Activated CD4-positive, alpha-beta memory T cell treated with anti-CD3 and anti-CD28 coated beads for 36 hours (primary cell): ENCODE results near the gene TEX29. TPM values are rescaled to one million over a fixed set of nuclear protein-coding genes. Genes with fewer than 3 reads are reported as not detected.

Source experiments
- CTCF ChIA-PET: fragments of 350-600 bp; sonication (Branson Sonifier 250); formaldehyde crosslinking; loops from one replicate; lab custom pipeline; 2021; ENCODE audit warnings: antibody characterized with exemption, inconsistent platforms; lab: Charles Lee
- POLR2A ChIA-PET: fragments of 350-600 bp; sonication (Branson Sonifier 250); formaldehyde crosslinking; loops from one replicate; lab custom pipeline; 2021; ENCODE audit warnings: antibody characterized with exemption; lab: Charles Lee
- DNase-seq: peaks from one replicate; pipeline ENCODE4 v3.0.0-alpha.2; 2020
- H3K27ac Mint-ChIP-seq: one replicate; pipeline ENCODE4 v1.8.0; 2021; ENCODE audit warnings: mixed read lengths
- H3K27me3 Mint-ChIP-seq: one replicate; pipeline ENCODE4 v1.8.0; 2021; ENCODE audit warnings: mixed read lengths
- H3K36me3 Mint-ChIP-seq: one replicate; pipeline ENCODE4 v1.8.0; 2021; ENCODE audit warnings: mixed read lengths
- H3K4me1 Mint-ChIP-seq: one replicate; pipeline ENCODE4 v1.8.0; 2021; ENCODE audit warnings: low read depth, mixed read lengths
- H3K4me3 Mint-ChIP-seq: one replicate; pipeline ENCODE4 v1.8.0; 2021; ENCODE audit warnings: mild to moderate bottlenecking, mixed read lengths
- H3K9me3 Mint-ChIP-seq: one replicate; pipeline ENCODE4 v1.8.0; 2021; ENCODE audit warnings: mixed read lengths
- intact Hi-C: fragments of 100-400 bp; cut with micrococcal nuclease; formaldehyde crosslinking; loops from one replicate; pipeline ENCODE4 v1.15.1; 2023
- total RNA-seq, 2 experiments: library from RNA; stranded (reverse); gene quantifications; one replicate each; pipeline ENCODE4 v1.2.3, GENCODE V29; 2021

Gene TEX29
- total RNA-seq, 2 experiments from 2014 or later, result 0.39 to 0.43 TPM

- no peak for DNase-seq
- CTCF ChIA-PET, result no interaction called here
- intact Hi-C loops, result no loop called here
- H3K4me3 Mint-ChIP-seq, result no peak overlapping the region
- POLR2A ChIA-PET, result no interaction called here
- H3K4me1 Mint-ChIP-seq, result no peaks in the 10 kb centered on the region
- H3K9me3 Mint-ChIP-seq, result no peaks in the 10 kb centered on the region
- no peaks in the 10 kb centered on the region for H3K27me3 Mint-ChIP-seq
- H3K36me3 Mint-ChIP-seq, result peaks cover 5% of the 10 kb centered on the region
- H3K27ac Mint-ChIP-seq, result no peak overlapping the region
Observed at GRCh38 chr13:111339366-111340143, 19.1 kb downstream of the TEX29 start.

- Mint-ChIP-seq H3K4me3 (no peak overlapping the region), H3K27me3 (no peaks in the 10 kb centered on the region), H3K36me3 (peaks cover 2% of the 10 kb centered on the region), H3K4me1 (no peaks in the 10 kb centered on the region), H3K9me3 (no peaks in the 10 kb centered on the region), H3K27ac (no peak overlapping the region)
- ChIA-PET POLR2A (no interaction called here), CTCF (no interaction called here)
- intact Hi-C loops, result no loop called here
- DNase-seq, result no peak
Observed at GRCh38 chr13:111341886-111342285, 21.4 kb downstream of the TEX29 start.

- POLR2A ChIA-PET, result no interaction called here
- Mint-ChIP-seq H3K4me1 (no peaks in the 10 kb centered on the region), H3K27ac (no peak overlapping the region), H3K27me3 (no peaks in the 10 kb centered on the region), H3K9me3 (no peaks in the 10 kb centered on the region), H3K36me3 (no peaks in the 10 kb centered on the region), H3K4me3 (no peak overlapping the region)
- intact Hi-C loops, result no loop called here
- no peak for DNase-seq
- CTCF ChIA-PET, result no interaction called here
Observed at GRCh38 chr13:111342721-111343120, 22.3 kb downstream of the TEX29 start.

GRCh38 chr13:111343186-111343805 lies 22.9 kb downstream of the TEX29 start:
- no peaks in the 10 kb centered on the region for H3K27me3 Mint-ChIP-seq
- H3K4me3 Mint-ChIP-seq, result no peak overlapping the region
- POLR2A ChIA-PET, result no interaction called here
- H3K36me3 Mint-ChIP-seq, result no peaks in the 10 kb centered on the region
- DNase-seq, result no peak
- H3K27ac Mint-ChIP-seq, result no peak overlapping the region
- intact Hi-C loops, result no loop called here
- CTCF ChIA-PET, result no interaction called here
- H3K9me3 Mint-ChIP-seq, result no peaks in the 10 kb centered on the region
- H3K4me1 Mint-ChIP-seq, result no peaks in the 10 kb centered on the region

- Mint-ChIP-seq H3K36me3 (peaks cover 2% of the 10 kb centered on the region), H3K27ac (no peak overlapping the region), H3K9me3 (no peaks in the 10 kb centered on the region), H3K27me3 (no peaks in the 10 kb centered on the region), H3K4me1 (no peaks in the 10 kb centered on the region), H3K4me3 (no peak overlapping the region)
- DNase-seq, result no peak
- intact Hi-C loops, result no loop called here
- ChIA-PET POLR2A (no interaction called here), CTCF (no interaction called here)
Observed at GRCh38 chr13:111344471-111345191, 24.2 kb downstream of the TEX29 start.

- POLR2A ChIA-PET, result no interaction called here
- Mint-ChIP-seq H3K4me3 (no peak overlapping the region), H3K27me3 (no peaks in the 10 kb centered on the region), H3K9me3 (no peaks in the 10 kb centered on the region), H3K36me3 (peaks cover 2% of the 10 kb centered on the region), H3K4me1 (no peaks in the 10 kb centered on the region), H3K27ac (no peak overlapping the region)
- intact Hi-C loops, result no loop called here
- CTCF ChIA-PET, result no interaction called here
- no peak for DNase-seq
Observed at GRCh38 chr13:111345682-111346081, 25.2 kb downstream of the TEX29 start.

GRCh38 chr13:111346101-111346680 lies 25.7 kb downstream of the TEX29 start:
- H3K36me3 Mint-ChIP-seq, result peaks cover 2% of the 10 kb centered on the region
- no peak overlapping the region for H3K27ac Mint-ChIP-seq
- no peak overlapping the region for H3K4me3 Mint-ChIP-seq
- H3K9me3 Mint-ChIP-seq, result no peaks in the 10 kb centered on the region
- DNase-seq, result no peak
- ChIA-PET CTCF (no interaction called here), POLR2A (no interaction called here)
- H3K4me1 Mint-ChIP-seq, result no peaks in the 10 kb centered on the region
- intact Hi-C loops, result no loop called here
- no peaks in the 10 kb centered on the region for H3K27me3 Mint-ChIP-seq

GRCh38 chr13:111347438-111347837 lies 27.0 kb downstream of the TEX29 start:
- H3K36me3 Mint-ChIP-seq, result peaks cover 2% of the 10 kb centered on the region
- CTCF ChIA-PET, result no interaction called here
- POLR2A ChIA-PET, result no interaction called here

GRCh38 chr13:111353508-111353907 lies 33.1 kb downstream of the TEX29 start:
- H3K4me3 Mint-ChIP-seq, result no peak overlapping the region
- ChIA-PET POLR2A (no interaction called here), CTCF (no interaction called here)
- H3K4me1 Mint-ChIP-seq, result no peaks in the 10 kb centered on the region
- intact Hi-C loops, result no loop called here
- peaks cover 3% of the 10 kb centered on the region for H3K27me3 Mint-ChIP-seq
- no peak overlapping the region for H3K27ac Mint-ChIP-seq
- H3K36me3 Mint-ChIP-seq, result peaks cover 2% of the 10 kb centered on the region
- DNase-seq, result no peak
- no peaks in the 10 kb centered on the region for H3K9me3 Mint-ChIP-seq

More at GRCh38 chr13:111347438-111347837, 27.0 kb downstream of the TEX29 start:
- Mint-ChIP-seq H3K4me3 (no peak overlapping the region), H3K27ac (no peak overlapping the region), H3K27me3 (no peaks in the 10 kb centered on the region), H3K4me1 (no peaks in the 10 kb centered on the region), H3K9me3 (no peaks in the 10 kb centered on the region)
- no peak for DNase-seq
- intact Hi-C loops, result no loop called here

GRCh38 chr13:111354789-111355188 lies 34.3 kb downstream of the TEX29 start:
- intact Hi-C loops, result no loop called here
- ChIA-PET POLR2A (no interaction called here), CTCF (no interaction called here)
- no peak for DNase-seq
- Mint-ChIP-seq H3K4me3 (no peak overlapping the region), H3K36me3 (no peaks in the 10 kb centered on the region), H3K4me1 (no peaks in the 10 kb centered on the region), H3K27me3 (peaks cover 3% of the 10 kb centered on the region), H3K27ac (no peak overlapping the region), H3K9me3 (no peaks in the 10 kb centered on the region)

- CTCF ChIA-PET, result interaction anchor here (0.7 kb wide), 1 partner anchor 45 kb away, joined by 3 read pairs; no protein-coding TSS in a partner anchor
- H3K27ac Mint-ChIP-seq, result no peak overlapping the region
- no peak for DNase-seq
- no peaks in the 10 kb centered on the region for H3K9me3 Mint-ChIP-seq
- H3K4me3 Mint-ChIP-seq, result no peak overlapping the region
- intact Hi-C loops, result no loop called here
- peaks cover 6% of the 10 kb centered on the region for H3K27me3 Mint-ChIP-seq
- POLR2A ChIA-PET, result no interaction called here
- H3K36me3 Mint-ChIP-seq, result no peaks in the 10 kb centered on the region
- no peaks in the 10 kb centered on the region for H3K4me1 Mint-ChIP-seq
Observed at GRCh38 chr13:111356795-111357194, 36.4 kb downstream of the TEX29 start.

- POLR2A ChIA-PET, result no interaction called here
- intact Hi-C loops, result no loop called here
- no peak for DNase-seq
- Mint-ChIP-seq H3K9me3 (no peaks in the 10 kb centered on the region), H3K27me3 (peaks cover 15% of the 10 kb centered on the region), H3K4me1 (no peaks in the 10 kb centered on the region), H3K4me3 (no peak overlapping the region), H3K36me3 (no peaks in the 10 kb centered on the region), H3K27ac (no peak overlapping the region)
- CTCF ChIA-PET, result no interaction called here
Observed at GRCh38 chr13:111359237-111359915, 38.9 kb downstream of the TEX29 start.
